RWPE1 (cell line): ENCODE results near the gene GAS5.

Experiments
- CTCF ChIA-PET: fragments of 350-600 bp; sonication (Branson Sonifier 250); formaldehyde crosslinking; extraction: SDS; loops from one replicate; lab custom pipeline; 2021; lab: Yijun Ruan, JAX
- POLR2A ChIA-PET: fragments of 400-600 bp; formaldehyde crosslinking; extraction: SDS; loops from one replicate; lab custom pipeline; 2020; ENCODE audit warnings: antibody characterized with exemption; ENCODE audit not compliant: low non-redundant PET; lab: Yijun Ruan, JAX
- DNase-seq: peaks from one replicate; pipeline ENCODE4 v3.0.0; 2012; ENCODE audit warnings: low spot score
- H3K27ac ChIP-seq: fragments of 450-650 bp; 2 replicates; pipeline ENCODE4 v1.5.1; 2017
- CTCF ChIP-seq: fragments of 450-650 bp; conservative IDR thresholded peaks from 2 replicates; pipeline ENCODE4 v1.5.1; 2017; ENCODE audit warnings: low read depth, mild to moderate bottlenecking

GAS5 gene

GRCh38 chr1:173818459-173818858, 49.3 kb downstream of the GAS5 start:
- TF ChIP-seq CTCF: no peak
- H3K27ac ChIP-seq: no peak overlapping the region
- ChIA-PET POLR2A (no interaction called here), CTCF (no interaction called here)
- DNase-seq: no peak
